ENCODE measurements around the gene RASA4B.
"Not testable (repeated sequence)": the region's sequence is repeated elsewhere in the genome, so short reads cannot be mapped to it uniquely, and the experiment has no call there.

The RASA4B gene

DNA sequence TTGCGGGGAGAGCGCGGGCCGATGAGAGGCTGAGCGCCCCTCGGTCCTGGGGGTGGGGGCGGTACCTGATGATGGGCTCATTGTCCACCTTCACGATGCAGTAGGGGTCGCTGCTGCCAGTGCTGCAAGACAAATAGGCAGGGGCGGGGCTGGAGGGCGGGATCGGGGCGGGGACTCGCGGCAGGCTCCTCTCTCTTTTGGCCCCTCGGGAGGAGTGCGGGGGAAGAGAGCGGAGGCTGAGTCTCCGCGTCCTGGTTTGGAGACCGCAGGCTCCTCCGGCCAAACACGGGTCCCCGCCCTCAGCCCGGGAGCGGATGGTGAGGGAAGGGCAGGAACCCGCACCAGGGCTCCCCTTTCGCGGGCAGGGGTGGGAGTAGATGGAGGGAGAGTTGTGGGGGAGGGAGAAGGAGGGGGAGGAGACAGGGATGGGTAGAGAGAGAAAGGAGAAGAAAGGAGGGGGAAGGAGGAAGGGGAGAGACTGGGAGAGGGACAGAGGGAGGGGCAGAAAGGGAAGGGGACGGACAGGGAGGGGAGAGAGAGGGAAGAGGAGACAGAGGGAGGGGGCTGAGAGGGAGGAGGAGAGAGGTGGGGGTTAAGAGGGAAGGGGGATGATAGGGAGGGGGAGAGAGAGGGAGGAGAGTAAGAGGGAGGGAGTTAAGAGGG is 5.6 kb downstream of the RASA4B start:
- not testable (repeated sequence) for DNase-seq (ENCODE audit: low read depth in 1 of 2, low spot score in 1 of 2)

DNA sequence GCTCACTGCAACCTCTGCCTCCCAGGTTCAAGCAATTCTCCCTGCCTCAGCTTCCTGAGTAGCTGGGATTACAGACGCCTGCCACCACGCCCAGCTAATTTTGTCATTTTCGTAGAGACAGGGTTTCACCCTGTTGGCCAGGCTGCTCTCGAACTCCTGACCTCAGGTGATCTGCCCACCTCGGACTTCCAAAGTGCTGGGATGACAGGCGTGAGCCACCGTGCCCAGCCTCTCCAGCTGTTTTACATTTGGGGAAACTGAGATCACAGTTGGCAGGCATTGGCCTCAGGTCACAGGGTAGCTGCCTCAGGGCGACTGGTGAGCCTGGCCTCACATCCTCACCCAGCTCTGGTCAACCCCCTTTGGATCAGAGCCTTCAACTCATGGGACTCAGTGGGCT is 7.0 kb downstream of the RASA4B start:
- not testable (repeated sequence) for DNase-seq (ENCODE audit: low read depth in 1 of 2, low spot score in 1 of 2)

DNA sequence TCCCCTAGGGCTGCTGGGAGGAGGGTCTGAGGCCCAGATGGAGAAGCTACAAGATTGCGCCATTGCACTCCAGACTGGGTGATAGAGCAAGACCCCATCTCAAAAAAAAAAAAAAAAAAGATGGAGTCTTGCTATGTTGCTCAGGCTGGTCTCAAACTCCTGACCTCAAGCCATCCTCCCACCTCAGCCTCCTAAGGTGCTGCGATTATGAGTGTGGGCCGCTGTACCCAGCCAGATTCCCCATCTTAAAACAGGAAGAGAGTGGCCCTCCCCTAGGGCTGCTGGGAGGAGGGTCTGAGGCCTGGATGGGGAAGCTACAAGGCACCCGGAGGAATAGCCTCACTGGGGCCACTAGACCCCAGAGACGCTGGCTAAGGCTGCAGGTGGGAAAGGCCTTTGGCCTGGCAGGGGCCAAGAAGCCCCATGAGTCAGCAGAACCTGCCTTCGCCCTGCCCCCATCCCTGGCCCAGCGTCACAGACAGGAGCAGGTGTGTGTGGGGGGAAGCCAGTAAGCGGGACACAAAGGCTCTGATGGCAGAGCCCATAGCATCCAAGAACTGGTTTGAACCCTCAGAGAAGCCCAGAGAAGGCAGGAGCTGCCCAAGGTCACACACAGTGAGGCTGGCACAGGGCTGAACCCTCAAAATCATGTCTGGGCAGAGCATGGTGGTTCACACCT is 10.0 kb downstream of the RASA4B start:
- DNase-seq (ENCODE audit: low read depth in 1 of 2, low spot score in 1 of 2) = not testable (repeated sequence)

DNA sequence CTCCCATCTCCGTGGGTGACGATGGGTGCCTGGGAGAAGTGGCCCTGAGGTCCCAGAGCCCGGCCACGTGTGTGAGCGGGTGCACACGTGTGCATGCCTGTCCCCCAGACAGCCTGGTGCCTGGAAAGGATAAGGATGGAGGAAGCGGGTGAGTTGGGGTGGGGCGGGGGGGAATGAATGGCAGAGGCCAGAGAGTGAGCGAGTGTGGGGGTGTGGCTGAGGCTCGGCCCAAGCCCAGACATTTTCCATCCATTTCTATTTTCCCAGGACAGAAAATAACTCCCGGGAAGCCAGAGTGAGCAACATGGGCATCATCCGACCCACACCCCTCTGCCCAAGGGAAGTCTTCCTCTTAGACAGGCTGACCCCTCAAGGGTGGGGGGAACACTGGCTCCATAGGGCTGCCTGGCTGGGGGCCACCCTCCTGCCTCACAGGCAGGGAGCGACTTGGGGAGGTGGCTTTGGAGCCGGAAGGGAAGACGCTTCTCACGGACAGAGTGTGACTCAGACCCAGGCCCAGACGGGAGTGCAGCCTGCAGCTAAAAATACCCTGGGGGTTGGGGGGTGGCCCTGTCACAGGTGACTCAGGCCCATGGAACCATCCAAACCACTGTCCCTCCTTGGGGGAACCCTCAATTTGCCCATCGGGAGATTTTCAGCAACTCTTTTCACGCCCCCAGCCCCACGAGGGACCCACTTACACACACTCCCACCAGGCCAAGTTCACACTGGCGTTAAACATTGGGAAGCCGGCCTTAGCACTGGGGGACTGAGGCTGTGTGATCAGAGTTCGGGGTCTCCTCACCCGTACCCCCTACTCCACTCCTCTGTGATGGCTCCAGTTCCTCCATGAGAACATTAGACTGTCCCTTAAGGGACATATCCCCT is 12.0 kb downstream of the RASA4B start:
- DNase-seq (ENCODE audit: low read depth in 1 of 2, low spot score in 1 of 2) = not testable (repeated sequence)

DNA sequence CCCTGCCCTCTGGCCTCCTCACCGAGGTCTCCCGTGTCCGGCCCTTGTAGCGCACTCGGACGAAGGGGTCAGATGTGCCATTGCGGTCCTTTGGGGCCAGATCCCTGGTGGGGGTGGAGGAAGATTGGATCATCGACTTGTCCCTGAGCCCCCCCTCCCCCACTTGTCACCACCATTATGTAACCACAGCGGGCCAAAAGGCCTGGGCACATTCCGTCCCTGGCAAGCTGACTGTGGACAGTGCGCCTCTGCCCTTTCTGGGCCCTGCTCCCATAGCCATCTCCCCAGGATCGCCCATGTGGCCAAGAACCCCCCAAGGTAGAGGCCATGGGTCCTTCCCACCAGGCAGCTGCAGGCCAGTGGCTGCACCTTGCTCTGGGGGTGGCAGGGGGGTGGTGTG is 14.4 kb downstream of the RASA4B start:
- not testable (repeated sequence) for DNase-seq (ENCODE audit: low read depth in 1 of 2, low spot score in 1 of 2)

DNA sequence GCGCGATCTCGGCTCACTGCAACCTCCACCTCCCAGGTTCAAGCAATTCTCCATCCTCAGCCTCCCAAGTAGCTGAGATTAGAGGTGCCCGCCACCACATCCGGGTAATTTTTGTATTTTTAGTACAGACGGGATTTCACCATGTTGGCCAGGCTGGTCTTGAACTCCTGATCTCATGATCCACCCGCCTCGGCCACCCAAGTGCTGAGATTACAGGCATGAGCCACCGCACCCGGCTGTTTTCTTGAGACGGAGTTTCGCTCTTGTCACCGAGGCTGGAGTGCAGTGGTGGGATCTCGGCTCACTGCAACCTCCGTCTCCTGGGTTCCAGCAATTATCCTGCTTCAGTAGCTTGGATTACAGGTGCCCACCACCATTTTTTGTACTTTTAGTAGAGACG is 19.3 kb downstream of the RASA4B start:
- not testable (repeated sequence) for DNase-seq (ENCODE audit: low read depth in 1 of 2, low spot score in 1 of 2)

DNA sequence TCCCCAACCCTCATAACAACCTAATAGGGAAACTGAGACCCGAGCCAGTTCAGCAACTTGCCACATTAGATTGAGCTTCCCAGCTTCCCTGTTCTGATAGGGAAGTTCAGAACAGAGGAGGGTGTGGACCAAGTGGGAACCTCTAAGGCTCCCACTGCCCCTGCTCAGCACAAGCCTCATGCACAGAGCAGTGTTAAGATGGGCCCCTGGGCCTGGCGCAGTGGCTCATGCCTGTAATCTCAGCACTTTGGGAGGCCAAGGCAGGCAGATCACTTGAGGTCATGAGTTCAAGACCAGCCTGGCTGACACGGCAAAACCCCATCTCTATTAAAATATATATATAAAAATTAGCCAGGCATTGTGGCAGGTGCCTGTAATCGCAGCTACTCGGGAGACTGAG is 20.3 kb downstream of the RASA4B start:
- DNase-seq (ENCODE audit: low read depth in 1 of 2, low spot score in 1 of 2) = not testable (repeated sequence)

DNA sequence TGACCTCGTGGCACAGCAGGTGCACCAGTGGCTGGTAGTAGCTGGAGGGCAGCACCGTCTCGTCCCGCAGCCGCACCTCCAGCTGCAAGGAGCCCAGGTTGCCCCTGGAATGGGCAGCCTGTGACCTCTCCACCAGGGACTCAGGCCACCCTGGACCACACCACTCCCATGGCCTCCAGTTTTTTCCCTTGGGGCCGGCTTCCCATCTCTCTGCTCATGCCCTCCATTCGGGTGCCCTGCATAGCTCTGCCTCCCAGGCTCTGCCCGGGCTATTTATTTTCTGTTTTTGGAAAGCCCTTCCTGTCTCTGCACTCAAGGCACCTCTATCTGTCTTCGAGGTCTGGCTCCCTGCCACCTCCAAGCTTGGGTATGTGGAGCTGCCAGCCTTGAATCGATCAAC is 20.7 kb downstream of the RASA4B start:
- not testable (repeated sequence) for DNase-seq (ENCODE audit: low read depth in 1 of 2, low spot score in 1 of 2)

DNA sequence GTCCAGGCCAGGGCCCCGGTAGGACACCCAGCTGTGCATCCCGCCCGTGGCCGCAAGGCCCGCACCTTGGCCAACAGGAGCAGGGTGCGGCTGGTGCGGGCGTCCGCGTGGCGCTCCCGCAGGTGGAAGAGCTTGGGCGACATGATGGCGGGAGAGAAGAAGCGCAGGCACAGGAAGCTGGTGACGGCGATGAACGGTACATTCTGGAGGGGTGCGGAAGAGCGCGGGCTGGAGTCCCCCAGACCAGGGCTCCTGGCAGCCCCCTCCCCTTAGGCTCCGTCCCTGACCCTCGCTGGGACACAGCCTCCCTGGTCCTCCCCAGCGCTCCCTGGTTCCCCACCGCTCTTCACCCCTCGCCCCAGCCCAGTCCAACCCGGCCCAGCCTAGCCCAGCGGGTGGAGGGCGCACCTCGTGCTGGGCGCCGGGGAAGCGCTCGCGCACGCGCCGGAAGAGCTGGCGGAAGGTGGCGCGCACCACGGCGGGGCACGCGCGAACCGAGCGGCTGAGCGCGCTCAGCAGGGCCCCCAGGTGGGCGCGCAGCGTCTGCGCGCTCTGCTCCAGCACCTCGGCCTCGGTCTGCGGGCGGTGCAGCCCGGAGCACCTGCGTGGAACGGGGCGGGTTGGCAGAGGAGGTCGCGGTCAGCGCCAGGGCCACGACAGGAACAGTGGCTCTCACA is 23.0 kb downstream of the RASA4B start:
- DNase-seq (ENCODE audit: low read depth in 1 of 2, low spot score in 1 of 2) = not testable (repeated sequence)

DNA sequence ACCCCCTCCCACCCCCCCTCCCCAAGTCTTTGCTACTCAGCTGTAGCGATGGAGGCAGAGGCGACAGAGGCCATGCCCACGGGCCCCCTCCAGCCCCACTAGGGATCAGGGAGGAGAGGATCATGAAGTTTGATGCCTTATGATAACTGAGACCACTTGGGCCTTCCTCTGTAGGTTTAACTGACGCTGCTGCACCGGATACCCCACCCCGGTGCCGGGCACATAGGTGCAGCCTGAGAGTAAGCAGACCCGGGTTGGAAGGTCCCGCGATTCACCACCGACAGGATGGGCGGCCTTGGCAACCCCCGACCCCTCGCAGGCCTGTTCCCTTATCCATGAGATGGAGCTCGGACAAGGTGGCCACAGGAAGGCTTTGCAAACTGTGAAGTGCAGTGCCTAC is 23.6 kb downstream of the RASA4B start:
- DNase-seq (ENCODE audit: low read depth in 1 of 2, low spot score in 1 of 2) = not testable (repeated sequence)

DNA sequence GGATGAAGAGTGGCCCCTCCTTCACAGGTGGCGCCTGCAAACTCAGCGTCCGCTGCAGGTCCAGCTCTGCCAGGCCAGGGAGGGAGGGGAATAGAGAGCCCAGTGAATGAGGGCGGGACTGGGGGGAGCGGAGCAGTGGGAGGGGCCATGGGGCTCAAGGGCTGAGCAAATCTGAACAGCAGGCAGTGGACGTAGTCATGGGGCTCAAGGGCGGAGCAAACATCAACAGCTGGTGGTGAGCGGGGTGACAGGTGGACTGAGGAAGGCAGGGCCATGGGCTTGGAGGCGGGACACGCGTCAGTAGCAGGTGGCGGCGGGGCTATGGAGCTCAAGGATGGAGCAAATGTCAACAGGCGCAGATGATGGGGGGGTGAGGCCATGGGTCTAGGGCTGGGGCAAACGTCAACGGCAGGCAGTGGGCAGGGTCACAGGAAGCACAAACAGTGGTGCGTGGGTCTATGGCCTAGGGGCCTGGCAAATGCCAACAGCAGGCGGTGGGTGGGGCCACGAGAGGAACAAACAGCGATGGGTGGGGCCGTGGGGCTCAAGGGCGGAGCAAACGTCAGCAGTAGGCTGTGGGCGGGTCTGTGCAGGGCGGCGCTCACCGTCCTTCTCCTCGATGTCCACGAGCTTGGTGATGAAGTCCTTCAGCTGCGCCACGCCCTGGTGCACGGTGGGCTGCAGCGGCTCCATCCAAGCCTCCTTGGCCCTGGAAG is 24.2 kb downstream of the RASA4B start:
- not testable (repeated sequence) for DNase-seq (ENCODE audit: low read depth in 1 of 2, low spot score in 1 of 2)

DNA sequence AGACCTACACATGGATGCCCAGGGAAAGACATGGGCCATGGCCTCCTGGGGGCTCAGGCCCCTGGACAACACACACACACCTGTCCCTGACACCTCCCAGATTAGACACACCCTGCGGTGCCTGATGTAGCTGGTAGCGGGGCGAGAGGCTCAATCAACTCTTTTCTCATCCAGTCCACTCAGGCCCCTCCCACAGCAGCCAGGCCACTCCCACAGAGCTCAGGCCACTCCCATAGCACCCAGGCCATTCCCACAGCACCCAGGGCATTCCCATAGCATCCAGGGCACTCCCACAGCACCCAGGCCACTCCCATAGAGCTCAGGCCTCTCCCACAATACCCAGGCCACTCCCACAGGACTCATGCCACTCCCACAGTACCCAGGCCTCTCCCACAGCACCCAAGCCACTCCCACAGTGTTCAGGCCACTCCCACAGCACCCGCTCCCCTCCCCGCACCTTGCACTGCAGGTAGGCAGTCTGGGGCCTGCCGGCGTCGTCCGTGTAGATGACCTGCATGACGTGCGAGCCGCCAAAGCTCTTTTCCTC is 27.0 kb downstream of the RASA4B start:
- DNase-seq (ENCODE audit: low read depth in 1 of 2, low spot score in 1 of 2) = peak in 1 of 2 donors; percentile 38

DNA sequence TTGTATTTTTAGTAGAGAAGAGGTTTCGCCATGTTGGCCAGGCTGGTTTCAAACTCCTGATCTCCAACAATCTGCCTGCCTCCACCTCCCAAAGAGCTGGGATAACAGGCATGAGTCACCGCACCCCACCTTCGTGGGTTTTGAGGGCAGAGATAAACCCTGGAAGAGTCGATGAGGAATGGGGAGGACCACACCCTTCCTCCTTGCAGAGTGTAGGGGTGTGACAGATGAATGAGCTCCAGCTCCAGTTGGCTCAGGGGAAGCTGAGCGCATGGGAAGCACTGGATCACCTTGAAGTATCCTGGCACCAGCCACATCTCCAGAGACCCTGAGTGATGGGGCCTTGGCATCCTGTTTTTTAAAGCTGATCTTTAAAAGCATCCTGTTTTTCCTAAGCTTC is 33.3 kb downstream of the RASA4B start:
- DNase-seq (ENCODE audit: low read depth in 1 of 2, low spot score in 1 of 2) = not testable (repeated sequence)

DNA sequence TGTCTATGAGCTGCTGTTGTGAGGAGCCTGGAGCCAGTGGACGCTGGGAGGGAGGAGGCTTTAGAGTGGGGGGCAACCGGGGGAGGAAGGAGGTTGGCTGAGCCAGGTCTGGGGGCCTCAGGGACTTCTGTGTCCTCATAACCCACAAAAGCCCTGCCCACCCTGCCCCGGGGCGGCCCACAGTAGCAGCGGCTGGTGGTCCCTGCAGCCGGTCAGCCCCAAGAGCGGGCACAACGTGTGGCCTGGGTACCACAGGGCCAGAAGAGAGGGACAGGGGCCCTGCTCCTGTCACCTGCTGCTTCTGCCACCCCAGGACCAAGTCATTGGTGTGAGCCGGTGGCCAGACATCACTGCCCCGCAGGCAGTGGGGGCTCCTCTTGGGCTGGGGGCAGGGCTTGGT is 35.6 kb downstream of the RASA4B start:
- not testable (repeated sequence) for DNase-seq (ENCODE audit: low read depth in 1 of 2, low spot score in 1 of 2)

DNA sequence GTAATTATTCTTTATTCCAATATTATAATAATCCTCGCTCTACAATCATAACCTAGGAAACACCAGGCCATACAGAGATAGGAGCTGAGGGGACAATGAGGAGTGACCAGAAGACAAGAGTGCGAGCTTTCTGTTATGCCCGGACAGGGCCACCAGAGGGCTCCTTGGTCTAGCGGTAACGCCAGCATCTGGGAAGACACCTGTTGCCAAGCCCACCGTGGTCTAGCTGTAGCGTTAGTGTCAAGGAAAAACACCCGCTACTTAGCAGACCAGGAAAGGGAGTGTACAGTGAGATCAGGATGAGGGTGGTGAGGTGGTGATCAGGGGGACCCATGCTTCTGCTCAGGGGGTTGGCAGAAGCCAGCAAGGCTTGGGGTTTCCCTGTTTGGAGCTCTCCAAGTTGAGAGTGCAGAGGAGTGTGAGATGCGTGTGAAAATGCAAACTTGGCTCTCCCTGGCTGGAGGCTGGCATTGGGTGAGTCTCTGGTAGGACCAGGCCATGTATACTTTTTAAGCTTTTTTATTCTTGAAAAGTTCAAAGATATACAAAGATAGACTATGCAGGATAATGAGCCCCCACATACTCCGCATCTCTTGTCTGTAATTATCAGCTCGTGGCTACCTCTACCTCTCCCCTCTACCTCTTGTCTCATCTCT is 37.5 kb downstream of the RASA4B start:
- not testable (repeated sequence) for DNase-seq (ENCODE audit: low read depth in 1 of 2, low spot score in 1 of 2)

DNA sequence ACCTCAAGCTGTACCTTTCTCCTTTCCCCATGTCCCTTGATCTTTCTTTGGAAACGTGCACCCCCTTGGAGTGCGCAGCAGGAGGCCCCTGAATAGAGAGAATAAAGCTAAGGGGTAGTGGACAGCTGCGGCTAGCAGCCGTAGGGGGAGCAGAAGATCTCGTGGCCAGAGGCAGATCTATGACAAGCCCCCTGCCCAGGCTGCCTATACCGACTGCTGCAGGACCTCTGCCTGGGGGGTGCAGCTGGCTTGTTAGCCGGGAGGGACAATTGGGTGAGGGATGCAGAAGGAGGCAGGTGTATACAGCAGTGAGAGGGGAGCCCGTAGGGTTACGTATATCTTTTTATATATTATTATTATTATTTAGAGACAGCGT is 38.4 kb downstream of the RASA4B start:
- not testable (repeated sequence) for DNase-seq (ENCODE audit: low read depth in 1 of 2, low spot score in 1 of 2)

DNA sequence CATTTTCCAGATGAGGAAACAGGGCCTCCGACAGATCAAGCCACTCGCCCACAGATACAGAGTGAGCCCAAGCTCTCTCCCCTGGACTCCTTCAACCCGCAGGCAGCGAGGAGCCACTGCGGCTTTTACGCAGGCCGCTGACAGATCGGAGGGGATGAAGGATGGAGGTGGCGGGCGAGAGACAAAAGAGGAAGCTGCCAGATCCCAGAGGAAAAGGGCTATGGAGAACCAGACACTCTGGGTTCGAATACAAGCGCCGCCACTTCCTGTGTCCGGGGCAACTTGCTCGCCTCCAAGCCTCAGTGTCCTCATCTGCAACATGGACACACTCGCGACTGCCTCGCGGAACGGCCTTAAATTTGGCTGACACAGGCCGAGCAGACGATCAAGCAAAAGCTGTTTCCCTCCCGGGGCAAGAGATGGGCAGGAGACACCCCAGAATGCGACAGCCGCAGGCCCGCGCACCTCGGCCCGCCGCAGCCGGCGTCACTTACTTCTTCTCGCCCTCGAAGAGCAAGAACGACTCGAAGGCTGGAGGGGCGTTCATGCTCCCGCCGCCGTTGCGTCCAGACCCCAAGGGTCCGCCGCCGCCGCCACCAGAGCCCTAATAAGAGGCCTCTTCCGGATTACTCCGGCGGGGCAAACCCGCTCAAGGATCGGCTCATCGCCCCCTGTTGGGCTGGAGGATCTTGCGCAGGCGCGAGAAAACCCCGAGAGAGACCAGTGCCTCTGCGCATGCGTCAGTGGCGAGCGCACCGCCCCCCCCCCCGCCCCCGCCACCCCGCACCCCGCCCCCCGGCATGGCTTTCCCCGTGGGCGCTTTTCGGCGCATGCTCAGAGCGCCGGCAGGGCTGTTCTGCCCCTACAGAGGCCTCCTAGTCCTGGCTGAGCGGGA is 39.0 kb downstream of the RASA4B start, which contains the start of gene POLR2J:
Gene POLR2J, minus strand, starts transcription at position 609 of the 895 bp plus-strand sequence. Its CDS starts 62 bp downstream, at position 547.
- peak; percentile 82 to 86 for DNase-seq (ENCODE audit: low read depth in 1 of 2, low spot score in 1 of 2)

DNA sequence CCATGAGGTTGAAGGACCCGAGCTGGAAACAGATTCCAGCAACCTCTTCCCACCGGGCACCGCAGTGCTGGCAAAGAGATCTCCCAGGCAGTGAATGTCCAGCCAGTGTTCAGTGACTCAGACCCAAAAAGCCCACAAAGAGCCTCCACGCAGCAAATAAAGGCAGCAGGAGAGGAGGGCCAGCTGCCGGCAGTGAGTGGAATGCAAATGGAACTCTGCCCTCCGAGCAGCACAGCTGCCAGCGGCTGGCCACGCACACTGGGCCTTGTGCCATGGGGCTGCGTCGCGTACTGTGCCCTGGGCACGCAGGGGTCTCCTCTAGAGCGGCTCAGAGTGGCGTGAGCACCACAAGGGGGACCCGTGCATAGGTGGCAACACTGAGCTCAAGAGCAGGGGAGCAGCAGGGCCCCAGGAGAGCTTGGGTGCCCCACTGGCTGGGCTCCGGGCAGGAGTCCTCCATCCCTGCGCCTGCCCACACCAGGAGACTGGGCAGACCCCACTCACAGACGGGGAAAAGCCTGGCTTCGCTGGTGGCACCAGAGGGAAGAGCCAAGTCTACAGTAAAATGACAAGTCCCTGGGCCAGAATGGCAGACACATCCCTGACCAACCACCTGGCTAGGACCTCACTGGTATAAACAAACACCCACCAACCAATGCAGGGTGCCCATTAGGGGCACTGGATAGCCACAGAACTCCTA is 42.7 kb downstream of the RASA4B start:
- not testable (repeated sequence) for DNase-seq (ENCODE audit: low read depth in 1 of 2, low spot score in 1 of 2)
